Activated T-helper 1 cell treated with Interleukin-2 at 50 U/mL for 16 hours (primary cell): ENCODE measurements around the gene G6PD.

Experiments used
- DNase-seq: peaks from one replicate; pipeline ENCODE4 v3.0.0-alpha.2; 2020; ENCODE audit warnings: low read depth

The G6PD gene

GRCh38 chrX:154487518-154488290 is 58.9 kb downstream of the G6PD start:
- DNase-seq, result no peak

GRCh38 chrX:154486396-154487207 is 60.0 kb downstream of the G6PD start, which contains the start of gene UBL4A:
TSS of gene UBL4A (minus strand) at chrX:154486615. CDS start at chrX:154486584, 31 bp downstream.
- peak; percentile 43 for DNase-seq

- peak; percentile 10 for DNase-seq
These were observed 60.6 kb downstream of the G6PD start for GRCh38 chrX:154486052-154486395.

- no peak for DNase-seq
These were observed 61.2 kb downstream of the G6PD start for GRCh38 chrX:154485150-154486051.

- no peak for DNase-seq
These were observed 62.1 kb downstream of the G6PD start for GRCh38 chrX:154484255-154485149.

GRCh38 chrX:154483325-154483724 is 63.3 kb downstream of the G6PD start:
- no peak for DNase-seq

GRCh38 chrX:154482786-154483185 is 63.9 kb downstream of the G6PD start:
- DNase-seq, result no peak

- no peak for DNase-seq
These were observed 64.6 kb downstream of the G6PD start for GRCh38 chrX:154481911-154482601.
